ENCODE results near the gene DESI1.

DESI1 gene

DNA sequence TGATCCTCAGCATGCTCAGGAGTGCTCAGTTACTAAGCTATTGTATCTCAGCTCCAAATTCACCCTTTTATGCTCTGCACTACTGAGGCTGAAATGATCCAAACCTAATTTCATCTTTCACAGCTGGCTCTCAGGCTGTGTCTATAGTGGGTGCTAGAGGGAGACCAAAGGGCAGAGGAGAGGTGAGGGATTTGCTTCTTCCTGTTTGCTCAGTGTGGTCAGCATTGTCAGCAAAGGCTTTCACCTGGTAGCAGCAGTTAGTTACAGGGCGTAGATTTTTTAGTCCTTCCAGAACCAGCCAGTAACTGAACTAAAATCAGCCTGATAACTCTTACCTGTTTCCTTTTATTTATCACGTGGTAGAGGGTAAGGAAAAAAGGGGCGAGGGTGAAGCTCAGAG lies 33.5 kb upstream of the DESI1 start:
- Histone ChIP-seq H3K9me3 (no peaks in the 10 kb centered on the region), H3K4me3 (no peak overlapping the region), H3K36me3 (peaks cover 91 to 100% (median 97%) of the 10 kb centered on the region in 3 donors), H3K27me3 (no peaks in the 10 kb centered on the region), H3K4me1 (no peaks in the 10 kb centered on the region), H3K27ac (no peak overlapping the region)
- intact Hi-C loops (cut with DNase I; ENCODE audit: low total_unique reads), result no loop called here
- TF ChIP-seq, protein P1, sequence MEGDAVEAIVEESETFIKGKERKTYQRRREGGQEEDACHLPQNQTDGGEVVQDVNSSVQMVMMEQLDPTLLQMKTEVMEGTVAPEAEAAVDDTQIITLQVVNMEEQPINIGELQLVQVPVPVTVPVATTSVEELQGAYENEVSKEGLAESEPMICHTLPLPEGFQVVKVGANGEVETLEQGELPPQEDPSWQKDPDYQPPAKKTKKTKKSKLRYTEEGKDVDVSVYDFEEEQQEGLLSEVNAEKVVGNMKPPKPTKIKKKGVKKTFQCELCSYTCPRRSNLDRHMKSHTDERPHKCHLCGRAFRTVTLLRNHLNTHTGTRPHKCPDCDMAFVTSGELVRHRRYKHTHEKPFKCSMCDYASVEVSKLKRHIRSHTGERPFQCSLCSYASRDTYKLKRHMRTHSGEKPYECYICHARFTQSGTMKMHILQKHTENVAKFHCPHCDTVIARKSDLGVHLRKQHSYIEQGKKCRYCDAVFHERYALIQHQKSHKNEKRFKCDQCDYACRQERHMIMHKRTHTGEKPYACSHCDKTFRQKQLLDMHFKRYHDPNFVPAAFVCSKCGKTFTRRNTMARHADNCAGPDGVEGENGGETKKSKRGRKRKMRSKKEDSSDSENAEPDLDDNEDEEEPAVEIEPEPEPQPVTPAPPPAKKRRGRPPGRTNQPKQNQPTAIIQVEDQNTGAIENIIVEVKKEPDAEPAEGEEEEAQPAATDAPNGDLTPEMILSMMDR (IDR thresholded peaks at IDR 0.05), result no peak
- DNase-seq, result peak in 1 of 2 donors; percentile 1

DNA sequence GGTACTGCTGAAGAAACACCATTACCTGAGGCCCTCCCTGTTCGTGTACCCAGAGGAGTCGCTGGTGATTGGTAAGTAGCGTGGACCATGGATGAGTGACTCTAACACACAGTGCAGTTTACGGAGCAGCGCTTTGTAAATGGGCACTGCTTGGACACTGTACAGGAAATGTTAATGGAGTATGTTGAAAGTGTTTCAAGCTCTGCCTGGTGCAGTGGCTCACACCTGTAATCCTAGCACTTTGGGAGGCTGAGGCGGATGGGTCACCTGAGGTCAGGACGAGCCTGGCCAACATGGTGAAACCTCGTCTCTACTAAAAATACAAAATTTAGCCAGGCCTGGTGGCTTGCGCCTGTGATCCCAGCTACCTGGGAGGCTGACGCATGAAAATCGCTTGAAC lies 30.0 kb upstream of the DESI1 start:
- H3K36me3 ChIP-seq, result peaks cover 87 to 97% (median 88%) of the 10 kb centered on the region in 3 donors
- TF ChIP-seq, protein P1 (IDR thresholded peaks at IDR 0.05), result no peak

DNA sequence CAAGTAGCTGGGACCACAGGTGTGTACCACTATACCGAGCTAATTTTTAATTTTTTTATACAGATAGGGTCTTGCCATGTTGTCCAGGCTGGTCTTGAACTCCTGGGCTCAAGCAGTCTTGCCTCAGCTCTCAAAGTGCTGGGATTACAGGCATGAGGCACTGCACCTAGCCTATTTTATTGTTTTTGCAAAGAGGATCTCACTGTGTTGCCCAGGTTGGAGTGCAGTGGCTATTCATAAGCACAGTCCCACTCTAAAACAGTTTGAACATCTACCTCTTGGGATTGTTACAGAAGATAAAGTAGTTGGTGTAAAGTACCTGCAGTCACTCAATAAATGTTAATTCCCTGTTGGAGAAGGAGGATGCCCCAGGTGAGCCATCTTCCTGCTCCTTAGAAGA lies 29.4 kb upstream of the DESI1 start:
- H3K27ac ChIP-seq, result no peak overlapping the region
- H3K36me3 ChIP-seq, result peaks cover 84 to 97% (median 85%) of the 10 kb centered on the region in 3 donors
- no peaks in the 10 kb centered on the region for H3K9me3 ChIP-seq
- TF ChIP-seq, protein P1 (IDR thresholded peaks at IDR 0.05), result no peak
- intact Hi-C loops (cut with DNase I; ENCODE audit: low total_unique reads), result no loop called here
- H3K4me1 ChIP-seq, result no peaks in the 10 kb centered on the region
- no peak overlapping the region for H3K4me3 ChIP-seq
- no peaks in the 10 kb centered on the region for H3K27me3 ChIP-seq
- DNase-seq, result peak in 1 of 2 donors; percentile 2

More for the DNA sequence above, 30.0 kb upstream of the DESI1 start:
- peak in 1 of 2 donors; percentile 47 for DNase-seq
- Histone ChIP-seq H3K27me3 (no peaks in the 10 kb centered on the region), H3K9me3 (no peaks in the 10 kb centered on the region), H3K4me3 (no peak overlapping the region), H3K27ac (no peak overlapping the region), H3K4me1 (no peaks in the 10 kb centered on the region)
- intact Hi-C loops (cut with DNase I; ENCODE audit: low total_unique reads), result no loop called here

DNA sequence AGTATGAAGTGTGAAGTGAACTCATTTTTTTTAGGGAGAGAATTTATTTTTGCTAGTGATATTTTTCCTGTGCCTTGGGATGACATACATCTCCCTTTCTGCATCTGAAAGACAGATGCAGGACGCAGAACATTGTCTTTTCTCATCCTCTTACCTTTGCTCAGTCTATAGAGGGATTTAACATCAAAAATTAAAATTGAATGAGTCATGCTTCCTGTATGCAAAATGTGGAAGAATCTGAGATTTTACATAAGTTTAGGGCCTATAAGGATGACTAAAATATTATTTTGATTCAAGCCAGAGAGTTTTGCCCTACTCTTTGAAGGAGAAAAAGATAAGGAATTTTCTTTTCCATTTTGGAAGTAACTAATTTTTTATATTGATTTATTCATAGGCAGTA lies 27.6 kb upstream of the DESI1 start:
- H3K36me3 ChIP-seq, result peaks cover 67 to 94% (median 75%) of the 10 kb centered on the region in 3 donors

DNA sequence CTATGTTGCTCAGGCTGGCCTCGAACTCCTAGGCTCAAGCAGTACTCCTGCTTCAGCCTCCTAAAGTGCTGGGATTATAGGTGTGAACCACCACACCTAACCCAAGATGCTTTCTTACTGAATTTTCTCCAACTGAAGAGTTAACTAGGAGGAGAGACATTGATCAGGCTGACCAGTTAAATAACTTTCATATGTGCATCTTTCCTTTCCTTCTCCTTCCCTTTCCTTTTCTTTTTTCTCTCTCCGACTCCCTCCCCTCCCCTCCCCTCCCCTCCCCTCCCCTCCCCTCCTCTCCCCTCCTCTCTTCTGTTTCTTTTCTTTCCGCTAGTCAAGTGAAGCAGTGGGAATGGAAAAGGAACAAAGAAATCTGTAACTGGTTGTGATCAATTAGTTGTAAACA lies 26.9 kb upstream of the DESI1 start:
- no peak for DNase-seq
- intact Hi-C loops (cut with DNase I; ENCODE audit: low total_unique reads), result no loop called here

More for the DNA sequence above, 27.6 kb upstream of the DESI1 start:
- no peaks in the 10 kb centered on the region for H3K27me3 ChIP-seq
- TF ChIP-seq, protein P1 (IDR thresholded peaks at IDR 0.05), result no peak
- no peaks in the 10 kb centered on the region for H3K4me1 ChIP-seq
- intact Hi-C loops (cut with DNase I; ENCODE audit: low total_unique reads), result no loop called here
- H3K27ac ChIP-seq, result no peak overlapping the region
- H3K4me3 ChIP-seq, result no peak overlapping the region
- H3K9me3 ChIP-seq, result no peaks in the 10 kb centered on the region
- no peak for DNase-seq

More for the DNA sequence above, 26.9 kb upstream of the DESI1 start:
- peaks cover 65 to 94% (median 75%) of the 10 kb centered on the region in 3 donors for H3K36me3 ChIP-seq
- TF ChIP-seq, protein P1 (IDR thresholded peaks at IDR 0.05), result no peak
- H3K4me3 ChIP-seq, result no peak overlapping the region
- H3K27ac ChIP-seq, result no peak overlapping the region
- H3K27me3 ChIP-seq, result no peaks in the 10 kb centered on the region
- no peaks in the 10 kb centered on the region for H3K4me1 ChIP-seq
- no peaks in the 10 kb centered on the region for H3K9me3 ChIP-seq
